Liver (tissue), 3 donors: Measurements from ENCODE around the gene TMEM233.
A peak's percentile ranks its signal among the peaks of the same experiment; 100 is the strongest.

Source experiments
- ATF3 ChIP-seq: IDR thresholded peaks from 2 replicates; pipeline ENCODE4 v1.6.1; 2016; ENCODE audit warnings: antibody characterized with exemption
- CTCF ChIP-seq: fragments of 150-350 bp; IDR thresholded peaks from 2 replicates; pipeline ENCODE4 v1.5.1; 2017; ENCODE audit warnings: improper control_type of control experiment, low read depth, low read length; ENCODE audit not compliant: missing input control
- GABPA ChIP-seq, 2 donors: IDR thresholded peaks in 1 of 2; conservative IDR thresholded peaks in 1 of 2; 2 replicates each; pipeline ENCODE4 v1.6.1; 2016; ENCODE audit warnings: antibody characterized with exemption in 2 of 2, mild to moderate bottlenecking in 1 of 2, moderate library complexity in 1 of 2
- MAX ChIP-seq: IDR thresholded peaks from 2 replicates; pipeline ENCODE4 v1.6.1; 2016; ENCODE audit warnings: antibody characterized with exemption
- RAD21 ChIP-seq, 2 donors: IDR thresholded peaks; 2 replicates each; pipeline ENCODE4 v1.6.1; 2016; ENCODE audit warnings: antibody characterized with exemption in 2 of 2, mild to moderate bottlenecking in 2 of 2
- REST ChIP-seq: IDR thresholded peaks from 2 replicates; pipeline ENCODE4 v1.6.1; 2016; ENCODE audit warnings: antibody characterized with exemption, mild to moderate bottlenecking
- SP1 ChIP-seq: IDR thresholded peaks from 2 replicates; pipeline ENCODE4 v1.6.1; 2018; ENCODE audit warnings: antibody characterized with exemption, mild to moderate bottlenecking
- TAF1 ChIP-seq: conservative IDR thresholded peaks from 2 replicates; pipeline ENCODE4 v1.6.1; 2016; ENCODE audit warnings: antibody characterized with exemption, mild to moderate bottlenecking
- donor health status: healthy.
- donor health status: healthy.

GRCh38 chr12:119685375-119685774 is 91.8 kb downstream of the TMEM233 start:
- no peak for TF ChIP-seq CTCF
- peak; percentile 26 to 63 for TF ChIP-seq GABPA (IDR thresholded peaks at IDR 0.05 in 1 of 2, conservative IDR thresholded peaks at IDR 0.05 in 1 of 2)
- peak; percentile 61 for TF ChIP-seq REST
- TF ChIP-seq SP1: peak; percentile 89
- TF ChIP-seq MAX: peak; percentile 92
- no peak for TF ChIP-seq ATF3
- peak; percentile 18 to 33 for TF ChIP-seq RAD21 (IDR thresholded peaks at IDR 0.05)
- peak; percentile 85 for TF ChIP-seq TAF1
